DMS 273 (cell line): ENCODE data around the gene RAB1B.

Source experiments
- DNase-seq: peaks from one replicate; lab custom pipeline; 2025; ENCODE audit not compliant: unreplicated experiment; lab: John Stamatoyannopoulos, UW

Gene RAB1B

GRCh38 chr11:66268244-66268951 is at the start of gene RAB1B:
Gene RAB1B, plus strand, starts transcription at chr11:66268639. Its CDS starts 41 bp downstream, at chr11:66268680.
- peak; percentile 99 for DNase-seq

GRCh38 chr11:66218846-66219620 is 49.4 kb upstream of the RAB1B start:
- DNase-seq = no peak

- DNase-seq = no peak
These were observed 48.4 kb upstream of the RAB1B start for GRCh38 chr11:66219846-66220565.

- no peak for DNase-seq
These were observed 47.9 kb upstream of the RAB1B start for GRCh38 chr11:66220566-66220935.

GRCh38 chr11:66221012-66221411 is 47.4 kb upstream of the RAB1B start:
- DNase-seq = no peak

GRCh38 chr11:66221726-66222236 is 46.7 kb upstream of the RAB1B start:
- no peak for DNase-seq

GRCh38 chr11:66222358-66223149 is 45.9 kb upstream of the RAB1B start:
- DNase-seq = peak; percentile 95

- DNase-seq = no peak
These were observed 44.1 kb upstream of the RAB1B start for GRCh38 chr11:66224226-66224855.

- peak; percentile 31 for DNase-seq
These were observed 43.4 kb upstream of the RAB1B start for GRCh38 chr11:66225066-66225465.

- peak; percentile 46 for DNase-seq
These were observed 42.3 kb upstream of the RAB1B start for GRCh38 chr11:66226101-66226500.

GRCh38 chr11:66227700-66228099 is 40.7 kb upstream of the RAB1B start:
- DNase-seq = peak; percentile 42

- no peak for DNase-seq
These were observed 39.9 kb upstream of the RAB1B start for GRCh38 chr11:66228521-66228920.

- DNase-seq = peak; percentile 49
These were observed 38.3 kb upstream of the RAB1B start for GRCh38 chr11:66230156-66230555.

GRCh38 chr11:66230978-66231377 is 37.5 kb upstream of the RAB1B start:
- DNase-seq = no peak

GRCh38 chr11:66231561-66231960 is 36.9 kb upstream of the RAB1B start:
- DNase-seq = no peak

- no peak for DNase-seq
These were observed 35.7 kb upstream of the RAB1B start for GRCh38 chr11:66232769-66233168.

GRCh38 chr11:66233301-66233700 is 35.1 kb upstream of the RAB1B start:
- DNase-seq = no peak

- no peak for DNase-seq
These were observed 33.3 kb upstream of the RAB1B start for GRCh38 chr11:66235141-66235540.

GRCh38 chr11:66237867-66238266 is 30.6 kb upstream of the RAB1B start:
- no peak for DNase-seq

GRCh38 chr11:66238786-66239413 is 29.5 kb upstream of the RAB1B start:
- DNase-seq = no peak
